GM10847 (cell line): Measurements from ENCODE around the gene RERE.

Experiments used
- POLR2A ChIP-seq: IDR thresholded peaks from 2 replicates; pipeline ENCODE4 v1.6.1; 2011; ENCODE audit not compliant: insufficient read length; ENCODE audit errors: extremely low read depth

The RERE gene

DNA sequence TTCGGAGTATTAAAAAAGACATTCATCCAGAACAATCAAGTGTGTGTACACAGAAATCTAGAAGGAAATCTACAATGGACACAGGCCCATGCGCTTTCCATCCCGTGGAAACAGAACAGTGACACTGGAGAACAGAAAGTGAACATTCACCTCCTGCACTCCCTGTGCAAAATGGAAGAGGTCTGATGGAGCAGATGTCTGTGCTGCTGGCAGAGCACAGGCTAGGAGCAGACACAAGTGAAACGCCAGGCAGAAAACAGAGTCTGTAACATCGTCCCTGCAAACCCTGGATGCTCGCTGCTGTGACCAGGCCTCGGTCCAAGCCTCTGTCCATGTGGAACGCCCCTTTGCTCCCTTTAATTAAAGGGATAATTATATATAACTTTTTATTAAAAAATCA, 463.4 kb downstream of the RERE start:
- no peak for TF ChIP-seq POLR2A

- no peak for TF ChIP-seq POLR2A
Observed at GRCh38 chr1:8352886-8353785, 464.3 kb downstream of the RERE start.

DNA sequence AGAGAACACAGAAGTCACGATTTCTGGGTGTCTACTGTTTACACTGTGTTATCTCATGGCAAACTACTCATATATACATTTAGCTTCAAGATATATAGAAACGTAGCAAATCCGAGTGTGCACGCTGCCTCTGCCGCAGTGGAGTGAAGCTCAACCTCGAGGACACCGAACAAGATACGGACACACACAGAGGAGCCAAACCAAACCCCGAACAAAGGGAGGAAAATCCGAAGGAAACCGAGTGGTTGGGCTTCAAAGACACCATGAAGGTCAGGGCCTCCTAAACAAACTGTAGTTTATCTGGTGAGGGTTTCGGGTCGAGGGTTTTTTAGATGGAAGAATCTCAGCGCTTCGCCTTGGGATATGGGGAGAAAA, 465.0 kb downstream of the RERE start:
- TF ChIP-seq POLR2A = no peak

DNA sequence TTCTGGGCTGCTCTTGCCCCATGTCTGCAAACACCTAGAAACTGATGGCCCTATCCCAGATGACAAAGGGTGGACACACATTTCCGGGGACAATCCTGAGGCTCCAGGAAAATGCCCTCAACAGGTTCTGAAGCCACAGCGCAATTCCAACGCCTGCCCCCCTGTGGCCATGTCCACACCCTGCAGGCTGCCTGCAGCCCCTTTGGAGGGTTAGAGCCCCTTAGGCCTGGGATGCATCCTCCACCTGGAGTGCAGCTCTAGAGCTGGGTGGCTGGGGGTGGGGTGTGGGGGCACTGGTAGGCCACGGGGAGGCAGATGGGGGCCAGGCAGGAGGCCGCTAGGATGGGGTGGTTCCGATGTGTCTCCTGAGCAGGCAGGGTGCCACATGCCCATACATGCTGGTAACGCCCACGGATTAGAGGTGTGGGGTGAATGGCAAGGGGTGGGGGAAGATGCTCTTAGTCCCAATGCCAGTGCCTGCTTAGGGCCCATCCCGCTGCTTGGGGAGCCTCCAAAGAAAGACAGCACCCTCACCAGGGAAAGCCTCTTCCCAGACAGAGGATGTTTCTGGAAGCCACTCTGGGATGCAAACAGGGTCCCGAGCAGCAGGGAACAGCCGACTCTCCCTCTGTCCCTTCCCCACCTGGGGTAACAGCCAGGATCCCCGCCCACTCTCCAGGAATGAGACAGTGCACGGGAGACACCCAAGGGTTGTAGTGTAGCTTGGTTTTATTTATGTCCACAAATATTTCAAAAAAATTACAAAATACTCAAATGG, 465.6 kb downstream of the RERE start:
- no peak for TF ChIP-seq POLR2A

- TF ChIP-seq POLR2A = no peak
Observed at GRCh38 chr1:8350914-8351684, 466.3 kb downstream of the RERE start.

DNA sequence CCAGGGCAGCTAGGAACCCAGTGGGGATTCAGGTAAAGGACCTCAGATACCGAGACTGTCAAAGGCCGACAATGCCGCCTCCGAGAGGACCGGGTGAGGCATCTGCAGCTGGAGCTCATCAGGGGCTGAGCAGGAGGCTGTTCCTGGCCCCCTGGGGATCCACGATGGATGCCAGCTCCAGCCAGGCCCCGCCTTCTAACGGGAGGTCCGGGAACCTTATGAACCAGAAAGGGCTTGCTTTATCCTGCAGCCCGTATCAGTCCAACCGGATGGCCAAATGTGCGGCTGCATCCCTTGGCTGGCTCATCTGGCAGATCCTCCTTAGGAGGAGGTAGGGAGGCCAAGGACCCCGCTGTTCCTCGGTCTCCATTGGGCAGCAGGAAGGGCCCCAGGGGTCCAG, 467.5 kb downstream of the RERE start:
- TF ChIP-seq POLR2A = no peak

DNA sequence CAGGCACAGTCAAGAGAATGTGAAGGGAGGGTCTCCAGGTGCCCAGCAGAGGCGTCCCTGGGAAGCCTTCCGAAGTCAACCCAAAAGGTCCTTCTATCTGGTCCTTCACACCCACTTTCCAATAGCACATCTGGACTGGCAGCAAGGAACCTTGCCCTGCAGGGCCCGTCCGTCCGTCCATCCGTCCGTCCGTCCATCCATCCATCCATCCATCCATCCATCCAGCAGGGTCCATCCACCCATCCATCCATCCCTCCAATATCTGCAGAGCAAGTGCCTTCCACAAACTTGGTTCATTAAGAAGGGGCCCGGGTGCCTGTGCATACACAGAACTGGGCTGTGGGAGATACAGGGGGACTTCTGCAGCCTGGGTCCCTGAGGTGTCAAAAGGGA, 468.0 kb downstream of the RERE start:
- TF ChIP-seq POLR2A = no peak

- TF ChIP-seq POLR2A = no peak
Observed at GRCh38 chr1:8348777-8349472, 468.5 kb downstream of the RERE start.

DNA sequence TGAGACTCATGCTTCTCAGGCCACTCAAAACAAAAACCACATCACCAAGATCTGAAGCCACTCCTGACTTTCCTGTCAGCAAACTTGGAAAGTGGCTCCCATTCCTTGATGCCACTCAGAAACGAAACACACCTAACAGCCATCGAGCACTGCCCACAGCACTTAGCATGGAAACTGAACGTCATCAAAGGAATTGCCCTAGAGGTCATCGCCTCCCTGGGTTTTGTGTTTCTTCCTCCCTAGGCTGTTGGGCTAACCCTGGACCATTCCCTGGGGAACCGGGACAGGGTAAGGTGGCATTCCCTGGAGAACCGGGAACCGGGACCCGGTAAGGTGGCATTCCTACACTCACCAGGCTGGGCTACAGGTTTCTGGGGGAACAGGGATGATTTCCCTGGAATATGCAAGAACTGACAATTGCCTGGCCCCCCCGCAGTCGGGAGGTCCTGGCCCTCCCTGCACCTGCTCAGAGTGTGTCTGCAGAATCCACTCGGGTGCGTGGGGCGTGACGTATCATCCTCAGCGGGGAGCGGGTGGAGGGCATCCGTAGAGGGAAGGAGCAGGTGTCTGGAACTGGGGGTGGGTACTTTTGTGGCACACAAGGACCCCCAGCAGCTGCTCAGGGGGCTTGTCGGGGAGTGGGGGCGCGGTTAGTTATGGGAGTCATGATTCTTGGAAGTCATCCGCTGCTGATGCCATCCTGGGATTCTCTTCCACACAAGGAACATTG, 469.2 kb downstream of the RERE start:
- no peak for TF ChIP-seq POLR2A

DNA sequence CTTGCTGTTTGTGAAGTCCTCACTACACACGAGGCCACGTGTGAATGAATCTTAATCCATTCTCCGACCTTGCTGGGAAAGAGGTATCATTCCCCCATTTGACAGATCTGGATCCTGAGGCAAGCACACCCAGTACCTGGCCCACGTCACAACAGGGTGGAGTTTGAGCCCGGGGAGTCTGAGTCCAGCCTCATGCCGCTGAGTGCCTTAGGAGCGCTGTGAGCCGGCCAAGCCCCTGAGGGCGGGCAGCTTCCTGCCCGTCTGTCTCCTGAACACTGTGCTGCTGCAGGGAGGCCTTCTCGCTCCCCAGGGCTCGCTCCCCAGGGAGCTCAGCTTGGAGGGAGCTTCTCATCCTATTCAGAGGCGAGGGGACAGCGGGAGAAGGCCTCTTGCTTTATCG, 469.8 kb downstream of the RERE start:
- TF ChIP-seq POLR2A = no peak

GRCh38 chr1:8345621-8346415, 471.6 kb downstream of the RERE start:
- no peak for TF ChIP-seq POLR2A

- no peak for TF ChIP-seq POLR2A
Observed at GRCh38 chr1:8344893-8345507, 472.4 kb downstream of the RERE start.

GRCh38 chr1:8343464-8344001, 473.9 kb downstream of the RERE start:
- TF ChIP-seq POLR2A = no peak
